Neural progenitor cell (in vitro differentiated cells): ENCODE measurements around the gene FAM53A. TPM values are rescaled to one million over a fixed set of nuclear protein-coding genes. Genes with fewer than 3 reads are reported as not detected.

Source experiments
- DNase-seq: peaks from one replicate; pipeline ENCODE4 v3.0.0-alpha.2; 2016; ENCODE audit warnings: low spot score
- H2AFZ ChIP-seq: fragments of 200-600 bp; sonication (generic); replicated peaks from 2 replicates; pipeline ENCODE4 v1.6.1; 2016; ENCODE audit warnings: antibody characterized with exemption
- H3F3A ChIP-seq: fragments of 200-600 bp; sonication (generic); 2 replicates; pipeline ENCODE4 v1.6.1; 2016; ENCODE audit warnings: antibody characterized with exemption, low read depth
- H3K27ac ChIP-seq: fragments of 200-600 bp; sonication (generic); 2 replicates; pipeline ENCODE4 v1.5.1; 2016; ENCODE audit warnings: mild to moderate bottlenecking
- H3K27me3 ChIP-seq: fragments of 200-600 bp; sonication (generic); 2 replicates; pipeline ENCODE4 v1.6.1; 2016; ENCODE audit warnings: mild to moderate bottlenecking, moderate library complexity
- H3K36me3 ChIP-seq: fragments of 200-600 bp; sonication (generic); 2 replicates; pipeline ENCODE4 v1.5.1; 2016
- H3K4me1 ChIP-seq: fragments of 200-600 bp; sonication (generic); 2 replicates; pipeline ENCODE4 v1.6.1; 2016; ENCODE audit warnings: mixed run types
- H3K4me2 ChIP-seq: fragments of 200-600 bp; sonication (generic); 2 replicates; pipeline ENCODE4 v1.6.1; 2016
- H3K4me3 ChIP-seq: fragments of 200-600 bp; sonication (generic); 2 replicates; pipeline ENCODE4 v1.5.1; 2016
- H3K79me2 ChIP-seq: fragments of 200-600 bp; sonication (generic); 2 replicates; pipeline ENCODE4 v1.6.1; 2016; ENCODE audit warnings: low read depth
- H3K9ac ChIP-seq: fragments of 200-600 bp; sonication (generic); 2 replicates; pipeline ENCODE4 v1.6.1; 2016
- H3K9me3 ChIP-seq: fragments of 200-600 bp; sonication (generic); 2 replicates; pipeline ENCODE4 v1.5.1; 2016; ENCODE audit warnings: low read depth
- H4K20me1 ChIP-seq: fragments of 200-600 bp; sonication (generic); 2 replicates; pipeline ENCODE4 v1.6.1; 2016; ENCODE audit warnings: low read depth
- H3K27ac Mint-ChIP-seq: 3 replicates; pipeline ENCODE4 v1.8.0; 2021; ENCODE audit warnings: mixed read lengths
- H3K27me3 Mint-ChIP-seq: 2 replicates; pipeline ENCODE4 v1.8.0; 2022; ENCODE audit warnings: low read depth, mild to moderate bottlenecking, inconsistent platforms, moderate library complexity, mixed read lengths; ENCODE audit not compliant: insufficient read depth
- H3K36me3 Mint-ChIP-seq: 3 replicates; pipeline ENCODE4 v1.8.0; 2021; ENCODE audit warnings: mixed read lengths
- H3K4me1 Mint-ChIP-seq: 3 replicates; pipeline ENCODE4 v1.8.0; 2021; ENCODE audit warnings: mixed read lengths
- H3K4me3 Mint-ChIP-seq: 3 replicates; pipeline ENCODE4 v1.8.0; 2021; ENCODE audit warnings: mild to moderate bottlenecking, moderate library complexity, mixed read lengths
- H3K9me3 Mint-ChIP-seq: 3 replicates; pipeline ENCODE4 v1.8.0; 2020; ENCODE audit warnings: mixed read lengths
- CTCF ChIP-seq: fragments of 200-600 bp; sonication (generic); IDR thresholded peaks from 2 replicates; pipeline ENCODE4 v1.5.1; 2017; ENCODE audit warnings: antibody characterized with exemption, mild to moderate bottlenecking
- EZH2 ChIP-seq: fragments of 200-600 bp; sonication (generic); IDR thresholded peaks from 2 replicates; pipeline ENCODE4 v1.6.1; 2017; ENCODE audit warnings: antibody characterized with exemption, mild to moderate bottlenecking, moderate library complexity
- EZH2phosphoT487 ChIP-seq: fragments of 200-600 bp; sonication (generic); IDR thresholded peaks from 2 replicates; pipeline ENCODE4 v1.6.1; 2017; ENCODE audit warnings: antibody characterized with exemption
- total RNA-seq: library from RNA; depleted of rRNA; stranded (reverse); fragments of >200 nt; gene quantifications from 2 replicates; pipeline ENCODE4 v1.2.3, GENCODE V29; 2015; ENCODE audit warnings: low replicate concordance

Gene FAM53A
- total RNA-seq, 1 donor from 2014 or later, result 3.2 TPM

GRCh38 chr4:1599026-1599481, 85.1 kb downstream of the FAM53A start:
- H3K27me3 Mint-ChIP-seq, result peaks cover 4% of the 10 kb centered on the region

GRCh38 chr4:1598206-1599025, 85.7 kb downstream of the FAM53A start:
- Histone ChIP-seq H3K79me2 (no peaks in the 10 kb centered on the region), H3F3A (no peaks in the 10 kb centered on the region), H3K4me1 (peaks cover 3% of the 10 kb centered on the region), H4K20me1 (no peaks in the 10 kb centered on the region), H3K4me2 (no peak overlapping the region), H3K27ac (no peak overlapping the region), H3K9me3 (no peaks in the 10 kb centered on the region), H3K9ac (no peak overlapping the region), H3K36me3 (no peaks in the 10 kb centered on the region), H3K4me3 (no peak overlapping the region), H3K27me3 (no peaks in the 10 kb centered on the region), H2AFZ (no peak overlapping the region)
- H3K27ac Mint-ChIP-seq, result no peak overlapping the region
- no peak for TF ChIP-seq EZH2
- TF ChIP-seq CTCF, result no peak
- TF ChIP-seq EZH2phosphoT487, result no peak
- H3K9me3 Mint-ChIP-seq, result no peaks in the 10 kb centered on the region
- H3K4me1 Mint-ChIP-seq, result peaks cover 28% of the 10 kb centered on the region
- DNase-seq, result no peak
- H3K4me3 Mint-ChIP-seq, result no peak overlapping the region
- H3K27me3 Mint-ChIP-seq, result peaks cover 4% of the 10 kb centered on the region
- H3K36me3 Mint-ChIP-seq, result no peaks in the 10 kb centered on the region

More at GRCh38 chr4:1599026-1599481, 85.1 kb downstream of the FAM53A start:
- no peaks in the 10 kb centered on the region for H4K20me1 ChIP-seq
- no peak overlapping the region for H3K9ac ChIP-seq
- no peaks in the 10 kb centered on the region for H3K79me2 ChIP-seq
- H2AFZ ChIP-seq, result no peak overlapping the region
- no peaks in the 10 kb centered on the region for H3K36me3 ChIP-seq
- no peak overlapping the region for H3K27ac ChIP-seq
- no peak for DNase-seq
- peaks cover 9% of the 10 kb centered on the region for H3K4me1 ChIP-seq
- H3K4me3 Mint-ChIP-seq, result no peak overlapping the region
- H3K9me3 ChIP-seq, result no peaks in the 10 kb centered on the region
- no peaks in the 10 kb centered on the region for H3K27me3 ChIP-seq
- no peaks in the 10 kb centered on the region for H3F3A ChIP-seq
- H3K27ac Mint-ChIP-seq, result no peak overlapping the region
- no peak overlapping the region for H3K4me3 ChIP-seq
- no peak overlapping the region for H3K4me2 ChIP-seq
- TF ChIP-seq CTCF, result no peak
- no peak for TF ChIP-seq EZH2
- no peak for TF ChIP-seq EZH2phosphoT487
- H3K36me3 Mint-ChIP-seq, result no peaks in the 10 kb centered on the region
- H3K9me3 Mint-ChIP-seq, result no peaks in the 10 kb centered on the region
- H3K4me1 Mint-ChIP-seq, result peaks cover 24% of the 10 kb centered on the region

GRCh38 chr4:1597021-1597931, 86.8 kb downstream of the FAM53A start:
- H3K9me3 ChIP-seq, result no peaks in the 10 kb centered on the region
- no peaks in the 10 kb centered on the region for H4K20me1 ChIP-seq
- H3K27ac ChIP-seq, result no peak overlapping the region
- no peaks in the 10 kb centered on the region for H3F3A ChIP-seq
- H3K27me3 ChIP-seq, result no peaks in the 10 kb centered on the region
- no peaks in the 10 kb centered on the region for H3K9me3 Mint-ChIP-seq
- H3K4me3 Mint-ChIP-seq, result no peak overlapping the region
- H3K4me1 Mint-ChIP-seq, result peaks cover 23% of the 10 kb centered on the region
- H3K27me3 Mint-ChIP-seq, result peaks cover 2% of the 10 kb centered on the region
- no peaks in the 10 kb centered on the region for H3K36me3 ChIP-seq
- H3K4me2 ChIP-seq, result no peak overlapping the region
- no peaks in the 10 kb centered on the region for H3K4me1 ChIP-seq
- no peak overlapping the region for H3K9ac ChIP-seq
- no peak overlapping the region for H3K4me3 ChIP-seq
- no peak overlapping the region for H2AFZ ChIP-seq
- H3K36me3 Mint-ChIP-seq, result no peaks in the 10 kb centered on the region
- H3K79me2 ChIP-seq, result no peaks in the 10 kb centered on the region
- DNase-seq, result no peak
- no peak overlapping the region for H3K27ac Mint-ChIP-seq
- TF ChIP-seq CTCF (no peak), EZH2 (no peak), EZH2phosphoT487 (no peak)
